ENCODE results near the gene FKBP5. TPM values are rescaled to one million over a fixed set of nuclear protein-coding genes. Genes with fewer than 3 reads are reported as not detected.
A peak's percentile ranks its signal among the peaks of the same experiment; 100 is the strongest.

FKBP5 gene
- total and polyA plus RNA-seq, 10 of the 15 experiments (the other 5 are each of a cell fraction or from before 2014, with no cell fraction given), result 29.0 to 123 (median 62.3) TPM

GRCh38 chr6:35552285-35552917 lies 136.3 kb downstream of the FKBP5 start (continued):
- TF ChIP-seq CBX5 (IDR thresholded peaks at IDR 0.05; ENCODE audit: low read depth) (no peak), NR2F1 (conservative IDR thresholded peaks at IDR 0.05) (no peak), CBFB (IDR thresholded peaks at IDR 0.05; ENCODE audit: low read depth) (no peak), RAD21 (IDR thresholded peaks at IDR 0.05; ENCODE audit: insufficient read depth, low read depth, low read length) (peak; percentile 39; the same call in 1 of the 2 replicates), E2F8 (IDR thresholded peaks at IDR 0.05; ENCODE audit: low read depth, partially characterized antibody) (no peak), SIX5 (IDR thresholded peaks at IDR 0.05; ENCODE audit: low read depth, low read length, severe bottlenecking) (no peak), SREBF1 (IDR thresholded peaks at IDR 0.05; ENCODE audit: low read length) (no peak), JUND (IDR thresholded peaks at IDR 0.05; ENCODE audit: low read depth, low read length) (no peak)

- BruUV-seq (replicated peaks), result no TSS peak
- Histone ChIP-seq H3K79me2 (ENCODE audit: control insufficient read depth, insufficient read depth, low read length) (no peaks in the 10 kb centered on the region), H3K9me3 (replicated peaks; ENCODE audit: control insufficient read depth, insufficient read depth, low read length) (peaks cover 1% of the 10 kb centered on the region; the same call in 1 of the 3 replicates), H4K20me1 (ENCODE audit: control insufficient read depth, insufficient read depth) (no peaks in the 10 kb centered on the region), H3K27me3 (replicated peaks in 1 of 2; ENCODE audit: control insufficient read depth in 2 of 2, insufficient read depth in 2 of 2, low read length in 1 of 2) (no peaks in the 10 kb centered on the region), H3K9ac (ENCODE audit: control insufficient read depth, insufficient read depth, low read length) (no peak overlapping the region), H3K27ac (ENCODE audit: control insufficient read depth, insufficient read depth) (no peak overlapping the region), H3K4me2 (ENCODE audit: control insufficient read depth, insufficient read depth) (no peak overlapping the region), H3K4me3 (no peak overlapping the region), H3K36me3 (ENCODE audit: control insufficient read depth in 2 of 2, insufficient read depth in 2 of 2, low read length in 1 of 2) (no peaks in the 10 kb centered on the region), H3K4me1 (ENCODE audit: control insufficient read depth, insufficient read depth, low read length) (no peaks in the 10 kb centered on the region), H2AFZ (ENCODE audit: control insufficient read depth, low read depth, low read length) (no peak overlapping the region)
- no peak for DNase-seq (ENCODE audit: low read depth, low spot score)
- CTCF ChIA-PET, result no interaction called here
- ATAC-seq, result no peak
- no peak for FAIRE-seq
- POLR2A ChIA-PET, result no interaction called here
- SMC1A ChIA-PET (ENCODE audit: uncharacterized antibody, unreplicated experiment), result no interaction called here
- RAD21 ChIA-PET (ENCODE audit: unreplicated experiment), result interaction anchor here (0.8 kb wide), 1 partner anchor 28 kb away, joined by 3 read pairs; no protein-coding TSS in a partner anchor
- in situ Hi-C loops (cut with MboI), result no loop called here
- 0% methylated on average over 1 of the region's 1 CpG for WGBS (ENCODE audit: insufficient coverage, insufficient replicate concordance, low lambda C conversion rate, missing lambda C conversion rate)
- intact Hi-C loops (cut with micrococcal nuclease; ENCODE audit: unreplicated experiment), result no loop called here
- TF ChIP-seq TCF12 (IDR thresholded peaks at IDR 0.05; ENCODE audit: low read depth, low read length) (no peak), POU2F2 (IDR thresholded peaks at IDR 0.05; ENCODE audit: borderline replicate concordance, low read depth, low read length) (no peak), RELA (IDR thresholded peaks at IDR 0.05; ENCODE audit: borderline replicate concordance, partially characterized antibody) (no peak), ZBTB33 (IDR thresholded peaks at IDR 0.05) (no peak), STAT1 (conservative IDR thresholded peaks at IDR 0.05) (no peak), FOS (IDR thresholded peaks at IDR 0.05; ENCODE audit: borderline replicate concordance, extremely low read depth, insufficient read length) (no peak), ZNF274 (IDR thresholded peaks at IDR 0.05; ENCODE audit: insufficient read depth, insufficient read length) (no peak), ELK1 (IDR thresholded peaks at IDR 0.05; ENCODE audit: low read depth, low read length) (no peak), ZNF217 (IDR thresholded peaks at IDR 0.05) (no peak), IRF4 (IDR thresholded peaks at IDR 0.05; ENCODE audit: low read depth, low read length) (no peak), MEF2A (IDR thresholded peaks at IDR 0.05; ENCODE audit: insufficient read depth, low read depth, low read length) (no peak)
These were observed 138.3 kb downstream of the FKBP5 start for GRCh38 chr6:35550437-35550836.

Measured in GM12878 (cell line).